Measurements from ENCODE around the gene SDK1. TPM values are rescaled to one million over a fixed set of nuclear protein-coding genes. Genes with fewer than 3 reads are reported as not detected.

Gene SDK1
- total and polyA plus RNA-seq, 2 donors (not counting 3 experiments of a cell fraction or from before 2014, with no cell fraction given), result 1.6 to 3.9 TPM

GRCh38 chr7:4205828-4206227 lies 904.8 kb downstream of the SDK1 start:
- no peak for TF ChIP-seq CTCF (IDR thresholded peaks at IDR 0.05; ENCODE audit: extremely low read depth in 1 of 2, insufficient read depth in 1 of 2, low read depth in 1 of 2, low read length in 2 of 2)
- no peak for TF ChIP-seq GATA2 (IDR thresholded peaks at IDR 0.05; ENCODE audit: insufficient read depth, insufficient read length, low read depth, low read length)
- TF ChIP-seq EZH2 (IDR thresholded peaks at IDR 0.05; ENCODE audit: borderline replicate concordance, low read depth, low read length, severe bottlenecking), result no peak
- no peak for TF ChIP-seq JUN (IDR thresholded peaks at IDR 0.05; ENCODE audit: borderline replicate concordance, insufficient read depth, insufficient read length, low read depth)
- no peak for TF ChIP-seq MYC (IDR thresholded peaks at IDR 0.05; ENCODE audit: low read depth, low read length)
- TF ChIP-seq FOS (IDR thresholded peaks at IDR 0.05; ENCODE audit: borderline replicate concordance, insufficient read depth, low read length), result no peak
- TF ChIP-seq POLR2AphosphoS5 (IDR thresholded peaks at IDR 0.05; ENCODE audit: insufficient read depth, low read depth, low read length), result no peak
- TF ChIP-seq MAX (IDR thresholded peaks at IDR 0.05; ENCODE audit: insufficient read depth, insufficient read length), result no peak
- TF ChIP-seq POLR2A (IDR thresholded peaks at IDR 0.05; ENCODE audit: low read depth, low read length), result no peak
- H3K4me2 ChIP-seq (ENCODE audit: insufficient read depth, low read length), result no peak overlapping the region
- no peak overlapping the region for H3K27ac ChIP-seq (ENCODE audit: insufficient read depth, low read depth, low read length)
- H2AFZ ChIP-seq (ENCODE audit: low read depth, low read length), result no peak overlapping the region
- no peaks in the 10 kb centered on the region for H3K9me1 ChIP-seq (replicated peaks; ENCODE audit: control insufficient read depth, extremely low read depth, insufficient read depth, low read length)
- H3K27me3 ChIP-seq (ENCODE audit: control insufficient read depth in 2 of 2, insufficient read depth in 2 of 2, low read length in 2 of 2), result no peaks in the 10 kb centered on the region
- BruUV-seq (replicated peaks), result no TSS peak
- H3K4me1 ChIP-seq (ENCODE audit: control insufficient read depth, extremely low read depth, insufficient read depth, low read length), result no peaks in the 10 kb centered on the region
- no peaks in the 10 kb centered on the region for H4K20me1 ChIP-seq (replicated peaks; ENCODE audit: control insufficient read depth, extremely low read depth, insufficient read depth, low read length)
- H3K79me2 ChIP-seq (ENCODE audit: control insufficient read depth, insufficient read depth, low read length), result no peaks in the 10 kb centered on the region
- no peak overlapping the region for H3K9ac ChIP-seq (replicated peaks; ENCODE audit: extremely low read depth, insufficient read depth, low read length)
- no peak overlapping the region for H3K4me3 ChIP-seq (replicated peaks in 1 of 3; ENCODE audit: insufficient read depth in 1 of 3, low read depth in 1 of 3, low read length in 3 of 3)
- DNase-seq (ENCODE audit: low read depth, low spot score) (no peak), FAIRE-seq (no peak)
- H3K9me3 ChIP-seq (replicated peaks; ENCODE audit: control insufficient read depth, insufficient read depth, low read length), result peaks cover 3% of the 10 kb centered on the region
- no peaks in the 10 kb centered on the region for H3K36me3 ChIP-seq (ENCODE audit: control insufficient read depth in 2 of 2, extremely low read depth in 1 of 2, insufficient read depth in 2 of 2, low read length in 2 of 2)
- intact Hi-C loops (cut with micrococcal nuclease), result no loop called here
- CTCF ChIA-PET, result no interaction called here
- dilution Hi-C loops (cut with MboI; ENCODE audit: extremely low pct_ligation_motif_present, low sequenced_read_pairs), result no loop called here
- POLR2A ChIA-PET, result no interaction called here

Data from endothelial cell of umbilical vein (primary cell).